Gastroesophageal sphincter (tissue), 4 donors: Measurements from ENCODE around the gene GNAI2. TPM values are rescaled to one million over a fixed set of nuclear protein-coding genes. Genes with fewer than 3 reads are reported as not detected.

ENCODE experiments used
- ATAC-seq: fragments of 150-250 bp; one replicate; pipeline ENCODE4 v1.9.1; 2016; ENCODE audit warnings: mild to moderate bottlenecking, moderate library complexity
- H3K27ac ChIP-seq, 4 donors: fragments of 200-600 bp; sonication (generic) in 3 of 4; 1 replicate in 3 of 4; 2 replicates in 1 of 4; pipeline ENCODE4 v1.5.1; 2016 to 2019
- H3K27me3 ChIP-seq: fragments of 200-600 bp; sonication (generic); one replicate; pipeline ENCODE4 v1.5.1; 2019
- H3K36me3 ChIP-seq, 2 donors: fragments of 200-600 bp; sonication (generic); one replicate each; pipeline ENCODE4 v1.5.1; 2019; ENCODE audit warnings: control low read depth in 1 of 2
- H3K4me1 ChIP-seq, 3 donors: fragments of 200-600 bp; sonication (generic); 1 replicate in 2 of 3; 2 replicates in 1 of 3; pipeline ENCODE4 v1.5.1; 2016 to 2019; ENCODE audit warnings: control low read depth in 2 of 3
- H3K4me3 ChIP-seq, 2 donors: fragments of 200-600 bp; sonication (generic); one replicate each; pipeline ENCODE4 v1.5.1; 2019; ENCODE audit warnings: mild to moderate bottlenecking in 1 of 2, moderate library complexity in 1 of 2
- H3K9me3 ChIP-seq, 3 donors: fragments of 200-600 bp; sonication (generic); one replicate each; pipeline ENCODE4 v1.5.1; 2017 to 2019; ENCODE audit warnings: control low read depth in 2 of 3
- CTCF ChIP-seq, 4 experiments: fragments of 200-600 bp in 2 of 4; fragments of 450-650 bp in 2 of 4; sonication (generic) in 1 of 4; IDR thresholded peaks; one replicate each; pipeline ENCODE4 v1.5.1; 2017 to 2019; ENCODE audit warnings: antibody characterized with exemption in 4 of 4, mild to moderate bottlenecking in 2 of 4, moderate library complexity in 2 of 4
- EP300 ChIP-seq: sonication (generic); formaldehyde crosslinking; IDR thresholded peaks from one replicate; pipeline ENCODE4 v1.6.1; 2017; ENCODE audit warnings: antibody characterized with exemption, mild to moderate bottlenecking
- POLR2A ChIP-seq, 2 donors: fragments of 450-650 bp; IDR thresholded peaks; one replicate each; pipeline ENCODE4 v1.6.1; 2017; ENCODE audit warnings: antibody characterized with exemption in 2 of 2, mild to moderate bottlenecking in 2 of 2, moderate library complexity in 1 of 2
- POLR2AphosphoS5 ChIP-seq: sonication (generic); formaldehyde crosslinking; IDR thresholded peaks from one replicate; pipeline ENCODE4 v1.6.1; 2017; ENCODE audit warnings: antibody characterized with exemption
- WGBS, 2 donors: methylation state at CpG; one replicate each; pipeline ENCODE4 v1.1.5; 2018; ENCODE audit warnings: low coverage in 1 of 2; 5-methylcytosine and 5-hydroxymethylcytosine counted together
- total RNA-seq, 4 donors: library from RNA; depleted of rRNA; stranded (reverse); fragments of >200 nt; gene quantifications; one replicate each; pipeline ENCODE4 v1.1.0, GENCODE V29; 2016

The GNAI2 gene
- total RNA-seq, 4 donors from 2014 or later = 172 to 262 (median 222) TPM

GRCh38 chr3:50296721-50297383 is 60.8 kb downstream of the GNAI2 start:
- Histone ChIP-seq H3K36me3 (peaks cover 0 to 12% of the 10 kb centered on the region in 2 donors), H3K4me1 (peaks cover 0 to 47% (median 24%) of the 10 kb centered on the region in 3 donors), H3K27me3 (no peaks in the 10 kb centered on the region), H3K9me3 (no peaks in the 10 kb centered on the region), H3K27ac (no peak overlapping the region), H3K4me3 (no peak overlapping the region)
- WGBS, 2 donors = no CpG with 5 or more reads among the region's 18 CpGs
- no peak for ATAC-seq
- TF ChIP-seq POLR2A (IDR thresholded peaks at IDR 0.05) = no peak
- no peak for TF ChIP-seq CTCF (IDR thresholded peaks at IDR 0.05)
- TF ChIP-seq POLR2AphosphoS5 = no peak
- no peak for TF ChIP-seq EP300

DNA sequence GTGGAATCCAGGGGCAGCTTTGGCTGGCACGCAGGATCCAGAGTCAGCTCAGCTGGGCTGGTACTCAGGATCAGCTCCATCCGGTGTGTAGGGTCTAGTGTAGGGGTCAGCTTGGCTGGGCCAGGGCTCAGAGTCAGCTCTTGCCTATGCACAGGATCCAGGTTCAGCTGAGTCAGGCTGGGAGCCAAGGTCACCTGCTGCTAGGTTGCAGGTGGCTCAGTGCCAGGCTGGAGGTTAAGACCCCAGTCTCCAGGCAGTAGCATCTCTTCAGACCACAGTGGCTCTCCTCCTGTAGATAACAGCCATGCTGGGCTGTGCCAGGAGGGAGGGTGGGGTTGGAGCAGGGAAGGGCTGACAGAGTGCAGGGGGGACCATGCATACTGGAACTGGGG is 61.4 kb downstream of the GNAI2 start:
- ATAC-seq = no peak
- Histone ChIP-seq H3K4me1 (peaks cover 0 to 51% (median 24%) of the 10 kb centered on the region in 3 donors), H3K9me3 (no peaks in the 10 kb centered on the region), H3K27me3 (no peaks in the 10 kb centered on the region), H3K4me3 (no peak overlapping the region), H3K27ac (peak overlapping the region in 2 of 4 donors; percentile 89 to 92), H3K36me3 (peaks cover 0 to 12% of the 10 kb centered on the region in 2 donors)
- WGBS, 2 donors = no CpG with 5 or more reads among the region's 2 CpGs
- TF ChIP-seq POLR2A (IDR thresholded peaks at IDR 0.05) (no peak), POLR2AphosphoS5 (no peak), EP300 (no peak), CTCF (IDR thresholded peaks at IDR 0.05) (no peak)

- Histone ChIP-seq H3K9me3 (no peaks in the 10 kb centered on the region), H3K36me3 (peaks cover 0 to 12% of the 10 kb centered on the region in 2 donors), H3K27ac (peak overlapping the region; percentile 39 to 92 (median 90)), H3K4me3 (peak overlapping the region; percentile 41 to 68), H3K4me1 (peaks cover 0 to 51% (median 24%) of the 10 kb centered on the region in 3 donors), H3K27me3 (no peaks in the 10 kb centered on the region)
- WGBS, 2 donors = 60% methylated on average over 1 of the region's 9 CpGs; no CpG with 5 or more reads in 1 of the 2 donors
- TF ChIP-seq CTCF (IDR thresholded peaks at IDR 0.05) (no peak), POLR2AphosphoS5 (no peak), POLR2A (IDR thresholded peaks at IDR 0.05) (no peak), EP300 (no peak)
- no peak for ATAC-seq
These were observed 62.1 kb downstream of the GNAI2 start for GRCh38 chr3:50297896-50298725.

- Histone ChIP-seq H3K27ac (peak within 1 kb of the TSS; percentile 64 to 92 (median 90)), H3K4me3 (peak within 1 kb of the TSS; percentile 41 to 68), H3K9me3 (no peaks in the 10 kb centered on the region), H3K36me3 (peaks cover 0 to 12% of the 10 kb centered on the region in 2 donors), H3K27me3 (no peaks in the 10 kb centered on the region), H3K4me1 (peaks cover 0 to 56% (median 26%) of the 10 kb centered on the region in 3 donors)
- TF ChIP-seq POLR2A (IDR thresholded peaks at IDR 0.05) (peak; percentile 91 to 92), EP300 (no peak), CTCF (IDR thresholded peaks at IDR 0.05) (peak in 3 of 4 experiments; percentile 40 to 76 (median 69)), POLR2AphosphoS5 (peak; percentile 92)
- 1% methylated on average over 14 of the region's 61 CpGs; no CpG with 5 or more reads in 1 of the 2 donors for WGBS, 2 donors
- peak; percentile 92 for ATAC-seq
These were observed 63.0 kb downstream of the GNAI2 start, which contains the start of the genes HYAL3 and NAA80 for GRCh38 chr3:50298836-50299637. Gene HYAL3, minus strand, starts transcription at chr3:50299405. Its CDS starts 3,803 bp downstream, at chr3:50295602. Gene NAA80, minus strand, starts transcription at chr3:50299405. Its CDS starts 1,942 bp downstream, at chr3:50297463.
